ENCODE data around the gene SNCAIP. TPM values are rescaled to one million over a fixed set of nuclear protein-coding genes. Genes with fewer than 3 reads are reported as not detected.

The SNCAIP gene
- total and polyA plus RNA-seq, 2 of the 4 experiments (the other 2 are of a cell fraction), result 15.3 to 19.0 TPM

DNA sequence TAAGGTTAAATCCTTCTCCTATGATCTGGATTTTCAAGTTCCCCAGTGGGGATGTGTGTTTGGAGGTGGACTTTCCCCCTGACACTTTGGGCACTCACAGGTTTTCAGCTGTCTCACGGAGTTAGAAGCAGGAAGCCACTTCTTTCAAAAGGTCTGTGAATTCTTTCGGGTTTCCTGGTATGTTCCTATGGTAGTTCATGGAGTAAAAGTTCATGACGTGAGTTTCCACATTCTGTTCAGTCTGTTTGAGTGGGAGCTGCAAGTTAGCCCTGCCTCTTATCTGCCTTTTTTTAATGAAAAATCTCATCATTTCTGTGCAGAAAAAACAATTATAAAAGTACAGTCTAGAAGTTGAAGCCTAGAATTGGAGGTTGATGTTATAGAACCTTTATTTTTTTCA lies 24.9 kb upstream of the SNCAIP start:
- no peak overlapping the region for H3K23ac ChIP-seq (ENCODE audit: low read depth, low read length)
- no peak overlapping the region for H2BK120ac ChIP-seq (ENCODE audit: low read depth, low read length)
- no peak for TF ChIP-seq RFX5 (IDR thresholded peaks at IDR 0.05; ENCODE audit: low read depth, low read length)
- TF ChIP-seq MAFK (IDR thresholded peaks at IDR 0.05; ENCODE audit: low read depth, low read length), result no peak
- TF ChIP-seq, protein P1, sequence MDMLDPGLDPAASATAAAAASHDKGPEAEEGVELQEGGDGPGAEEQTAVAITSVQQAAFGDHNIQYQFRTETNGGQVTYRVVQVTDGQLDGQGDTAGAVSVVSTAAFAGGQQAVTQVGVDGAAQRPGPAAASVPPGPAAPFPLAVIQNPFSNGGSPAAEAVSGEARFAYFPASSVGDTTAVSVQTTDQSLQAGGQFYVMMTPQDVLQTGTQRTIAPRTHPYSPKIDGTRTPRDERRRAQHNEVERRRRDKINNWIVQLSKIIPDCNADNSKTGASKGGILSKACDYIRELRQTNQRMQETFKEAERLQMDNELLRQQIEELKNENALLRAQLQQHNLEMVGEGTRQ (IDR thresholded peaks at IDR 0.05; ENCODE audit: low read depth, low read length), result no peak
- TF ChIP-seq MAZ (IDR thresholded peaks at IDR 0.05; ENCODE audit: borderline replicate concordance, low read depth, low read length), result no peak
- TF ChIP-seq CEBPB (IDR thresholded peaks at IDR 0.05; ENCODE audit: low read depth, low read length), result no peak
- no peak for TF ChIP-seq SMC3 (IDR thresholded peaks at IDR 0.05; ENCODE audit: low read depth, low read length)
- TF ChIP-seq FOS (IDR thresholded peaks at IDR 0.05; ENCODE audit: low read depth, low read length), result no peak
- no peak for TF ChIP-seq POLR2A (IDR thresholded peaks at IDR 0.05; ENCODE audit: low read depth, low read length)
- TF ChIP-seq CHD1 (IDR thresholded peaks at IDR 0.05; ENCODE audit: low read depth, low read length), result no peak
- no peak for TF ChIP-seq MXI1 (IDR thresholded peaks at IDR 0.05; ENCODE audit: borderline replicate concordance, low read depth, low read length)
- TF ChIP-seq RCOR1 (IDR thresholded peaks at IDR 0.05; ENCODE audit: insufficient replicate concordance, low read length), result no peak
- TF ChIP-seq BHLHE40 (IDR thresholded peaks at IDR 0.05; ENCODE audit: low read depth, low read length), result no peak
- ChIA-PET POLR2A (ENCODE audit: unreplicated experiment) (no interaction called here), CTCF (no interaction called here)
- H3K4me3 ChIP-seq (ENCODE audit: insufficient read depth, low read depth, low read length), result no peak overlapping the region
- no peaks in the 10 kb centered on the region for H3K27me3 ChIP-seq (ENCODE audit: control insufficient read depth, insufficient read depth, low read length)
- H4K91ac ChIP-seq (ENCODE audit: insufficient read depth, low read depth, low read length), result no peak overlapping the region
- ATAC-seq (ENCODE audit: low read depth) (no peak), DNase-seq (no peak)
- H3K18ac ChIP-seq (ENCODE audit: low read depth, low read length), result no peak overlapping the region
- in situ Hi-C loops (cut with MboI; ENCODE audit: low sequenced_read_pairs), result no loop called here
- no peak overlapping the region for H4K8ac ChIP-seq (ENCODE audit: low read depth in 2 of 2, low read length in 2 of 2)
- no peak overlapping the region for H2AK5ac ChIP-seq (ENCODE audit: low read depth, low read length)
- H3K9me1 ChIP-seq (ENCODE audit: insufficient read depth, low read length), result peaks cover 4% of the 10 kb centered on the region; the same call in 1 of the 2 replicates
- no peaks in the 10 kb centered on the region for H3K36me3 ChIP-seq (ENCODE audit: control insufficient read depth, insufficient read depth, low read length)
- WGBS, 2 experiments (ENCODE audit: extremely low coverage in 2 of 2, insufficient read length in 1 of 2), result no CpG with 5 or more reads among the region's 3 CpGs
- H3K9me3 ChIP-seq (ENCODE audit: control insufficient read depth, insufficient read depth, low read length), result no peaks in the 10 kb centered on the region
- no peak overlapping the region for H2AFZ ChIP-seq (replicated peaks; ENCODE audit: low read length, poor library complexity)
- H2BK5ac ChIP-seq (ENCODE audit: low read depth, low read length, poor library complexity, severe bottlenecking), result no peak overlapping the region
- no peak overlapping the region for H2BK15ac ChIP-seq (ENCODE audit: low read depth, low read length)
- H3K4me1 ChIP-seq (ENCODE audit: control insufficient read depth, insufficient read depth, low read length), result peaks cover 5% of the 10 kb centered on the region; the same call in 1 of the 2 replicates
- no peak overlapping the region for H4K5ac ChIP-seq (ENCODE audit: low read depth, low read length)
- no peak overlapping the region for H3K56ac ChIP-seq (ENCODE audit: extremely low read depth, insufficient read depth, low read length)
- no peak overlapping the region for H3K4ac ChIP-seq (ENCODE audit: low read depth, low read length)
- no peaks in the 10 kb centered on the region for H4K20me1 ChIP-seq (ENCODE audit: insufficient read depth, low read length)
- H3K4me2 ChIP-seq (ENCODE audit: low read depth, low read length), result no peak overlapping the region
- no peak overlapping the region for H3K14ac ChIP-seq (replicated peaks; ENCODE audit: low read depth, low read length)
- H3K9ac ChIP-seq (ENCODE audit: low read depth, low read length), result no peak overlapping the region
- dilution Hi-C loops (cut with HindIII; ENCODE audit: low sequenced_read_pairs, unreplicated experiment), result no loop called here
- no peaks in the 10 kb centered on the region for H3K79me1 ChIP-seq (ENCODE audit: low read depth in 1 of 2, low read length in 2 of 2)
- H2BK20ac ChIP-seq (ENCODE audit: low read depth, low read length), result no peak overlapping the region
- H2AK9ac ChIP-seq (replicated peaks; ENCODE audit: low read depth, low read length, poor library complexity), result no peak overlapping the region
- H3K27ac ChIP-seq (ENCODE audit: insufficient read depth, low read length), result no peak overlapping the region
- intact Hi-C loops (cut with micrococcal nuclease), result no loop called here
- no TSS peak for BruUV-seq (replicated peaks)

Measured in IMR-90 (cell line).